Measurements from ENCODE around the gene GMNN.
"Not testable (repeated sequence)": the region's sequence is repeated elsewhere in the genome, so short reads cannot be mapped to it uniquely, and the experiment has no call there.

GMNN gene

DNA sequence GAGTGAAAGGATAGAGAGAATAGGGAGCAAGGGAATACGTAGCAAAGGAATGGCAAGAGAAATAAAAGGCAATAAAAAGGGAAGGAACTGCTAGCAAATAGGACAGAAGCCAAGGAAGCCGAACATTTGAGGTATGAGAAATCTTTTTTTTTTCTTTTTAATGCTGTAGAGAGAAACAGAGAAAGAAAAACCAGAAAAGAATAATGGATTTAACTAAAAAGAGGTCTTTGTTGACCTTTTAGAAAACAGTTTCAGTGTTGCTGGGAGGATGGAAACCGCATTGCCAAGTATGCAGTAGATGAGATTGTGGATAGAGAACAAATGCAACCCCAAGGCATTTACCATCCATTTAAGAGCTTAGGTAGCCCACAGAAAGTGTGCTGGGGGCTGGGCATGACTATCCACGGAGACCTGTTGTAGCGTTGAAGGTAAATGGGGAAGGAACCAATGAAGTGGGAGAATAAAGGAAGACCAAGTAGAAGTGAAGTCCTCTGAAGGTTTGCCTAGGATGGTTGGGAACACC is 32.5 kb upstream of the GMNN start:
- Mint-ChIP-seq H3K27ac (no peak overlapping the region), H3K4me3 (no peak overlapping the region), H3K27me3 (ENCODE audit: low read depth, poor library complexity) (peaks cover 3% of the 10 kb centered on the region), H3K9me3 (no peaks in the 10 kb centered on the region), H3K4me1 (no peaks in the 10 kb centered on the region), H3K36me3 (ENCODE audit: low read depth) (no peaks in the 10 kb centered on the region)
- TF ChIP-seq, protein P1, sequence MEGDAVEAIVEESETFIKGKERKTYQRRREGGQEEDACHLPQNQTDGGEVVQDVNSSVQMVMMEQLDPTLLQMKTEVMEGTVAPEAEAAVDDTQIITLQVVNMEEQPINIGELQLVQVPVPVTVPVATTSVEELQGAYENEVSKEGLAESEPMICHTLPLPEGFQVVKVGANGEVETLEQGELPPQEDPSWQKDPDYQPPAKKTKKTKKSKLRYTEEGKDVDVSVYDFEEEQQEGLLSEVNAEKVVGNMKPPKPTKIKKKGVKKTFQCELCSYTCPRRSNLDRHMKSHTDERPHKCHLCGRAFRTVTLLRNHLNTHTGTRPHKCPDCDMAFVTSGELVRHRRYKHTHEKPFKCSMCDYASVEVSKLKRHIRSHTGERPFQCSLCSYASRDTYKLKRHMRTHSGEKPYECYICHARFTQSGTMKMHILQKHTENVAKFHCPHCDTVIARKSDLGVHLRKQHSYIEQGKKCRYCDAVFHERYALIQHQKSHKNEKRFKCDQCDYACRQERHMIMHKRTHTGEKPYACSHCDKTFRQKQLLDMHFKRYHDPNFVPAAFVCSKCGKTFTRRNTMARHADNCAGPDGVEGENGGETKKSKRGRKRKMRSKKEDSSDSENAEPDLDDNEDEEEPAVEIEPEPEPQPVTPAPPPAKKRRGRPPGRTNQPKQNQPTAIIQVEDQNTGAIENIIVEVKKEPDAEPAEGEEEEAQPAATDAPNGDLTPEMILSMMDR (IDR thresholded peaks at IDR 0.05): no peak
- no peak for DNase-seq

DNA sequence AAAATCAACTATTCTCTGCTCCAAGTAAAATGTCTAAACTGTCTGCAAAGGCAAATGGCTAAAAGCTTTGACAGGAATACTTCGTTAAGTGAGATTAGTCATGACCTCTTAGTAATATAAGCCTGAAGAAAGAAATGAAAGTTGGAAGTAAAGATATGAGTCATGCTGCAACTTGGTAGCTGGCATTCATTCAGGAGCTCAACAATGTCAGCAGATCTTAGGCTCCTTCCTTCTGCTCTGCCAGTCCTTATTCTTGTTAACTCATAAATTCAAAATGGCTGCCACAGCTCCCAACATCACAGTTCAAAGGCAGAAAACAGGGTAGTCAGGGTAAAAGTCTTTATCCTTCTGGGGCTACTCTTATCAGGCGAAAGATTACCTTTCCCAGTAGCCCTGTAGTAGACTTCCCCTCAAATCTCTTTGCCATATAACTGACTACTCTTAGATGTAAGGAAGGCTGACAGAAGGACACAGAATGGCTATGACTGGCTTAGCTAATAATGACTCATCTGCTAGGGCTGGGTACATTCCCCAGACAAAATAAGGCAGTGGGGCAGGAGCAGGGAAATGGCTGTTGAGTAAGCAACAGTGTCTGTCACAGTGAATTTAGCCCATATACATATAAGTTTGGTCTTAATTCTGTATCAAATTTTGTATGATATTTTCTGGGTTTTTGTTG is 31.3 kb upstream of the GMNN start:
- TF ChIP-seq, protein P1 (IDR thresholded peaks at IDR 0.05): no peak
- no peak overlapping the region for H3K4me3 Mint-ChIP-seq
- no peak overlapping the region for H3K27ac Mint-ChIP-seq
- no peaks in the 10 kb centered on the region for H3K36me3 Mint-ChIP-seq (ENCODE audit: low read depth)
- no peaks in the 10 kb centered on the region for H3K4me1 Mint-ChIP-seq
- DNase-seq: no peak
- H3K27me3 Mint-ChIP-seq (ENCODE audit: low read depth, poor library complexity): peaks cover 3% of the 10 kb centered on the region
- no peaks in the 10 kb centered on the region for H3K9me3 Mint-ChIP-seq

DNA sequence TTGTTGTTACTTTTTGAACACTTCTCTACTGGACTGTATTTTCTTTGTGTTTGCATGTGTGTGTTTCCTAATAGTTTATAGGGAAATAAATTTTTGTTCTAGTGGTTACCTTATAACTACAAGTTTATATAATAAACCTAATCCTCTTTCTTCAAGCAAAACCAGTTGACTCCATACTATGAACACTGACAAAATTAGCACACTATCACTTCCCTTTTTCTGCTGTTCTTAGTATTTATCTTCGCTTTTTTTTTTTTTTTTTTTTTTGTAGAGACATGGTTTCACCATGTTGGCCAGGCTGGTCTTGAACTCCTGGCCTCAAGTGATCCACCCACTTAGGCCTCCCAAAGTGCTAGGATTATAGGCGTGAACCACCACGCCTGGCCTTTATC is 30.8 kb upstream of the GMNN start:
- Mint-ChIP-seq H3K9me3 (no peaks in the 10 kb centered on the region), H3K4me3 (no peak overlapping the region), H3K27me3 (ENCODE audit: low read depth, poor library complexity) (peaks cover 3% of the 10 kb centered on the region), H3K36me3 (ENCODE audit: low read depth) (no peaks in the 10 kb centered on the region), H3K4me1 (no peaks in the 10 kb centered on the region), H3K27ac (no peak overlapping the region)
- TF ChIP-seq, protein P1 (IDR thresholded peaks at IDR 0.05): no peak
- no peak for DNase-seq

DNA sequence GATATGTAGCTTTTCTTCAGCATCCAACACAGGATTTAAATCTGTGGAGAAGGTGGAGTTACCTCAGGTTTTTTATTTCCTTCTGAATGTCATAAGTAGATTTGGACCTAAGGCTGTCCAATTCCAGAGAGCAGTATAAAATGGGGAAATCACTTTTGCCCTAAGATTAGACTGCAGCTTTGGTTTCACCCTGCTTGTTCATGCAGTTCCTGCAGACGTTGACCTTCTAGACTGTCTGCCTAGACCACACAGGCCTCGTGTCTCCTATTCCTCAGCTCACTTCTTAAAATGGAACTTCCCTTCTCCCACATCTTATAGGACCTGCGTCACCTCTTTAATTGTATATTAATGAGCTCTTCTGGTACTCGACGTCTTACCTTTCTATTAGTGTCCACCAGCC is 29.8 kb upstream of the GMNN start:
- Mint-ChIP-seq H3K36me3 (ENCODE audit: low read depth) (no peaks in the 10 kb centered on the region), H3K4me1 (no peaks in the 10 kb centered on the region), H3K27ac (no peak overlapping the region), H3K4me3 (no peak overlapping the region), H3K27me3 (ENCODE audit: low read depth, poor library complexity) (peaks cover 3% of the 10 kb centered on the region), H3K9me3 (no peaks in the 10 kb centered on the region)
- DNase-seq: no peak
- TF ChIP-seq, protein P1 (IDR thresholded peaks at IDR 0.05): no peak

DNA sequence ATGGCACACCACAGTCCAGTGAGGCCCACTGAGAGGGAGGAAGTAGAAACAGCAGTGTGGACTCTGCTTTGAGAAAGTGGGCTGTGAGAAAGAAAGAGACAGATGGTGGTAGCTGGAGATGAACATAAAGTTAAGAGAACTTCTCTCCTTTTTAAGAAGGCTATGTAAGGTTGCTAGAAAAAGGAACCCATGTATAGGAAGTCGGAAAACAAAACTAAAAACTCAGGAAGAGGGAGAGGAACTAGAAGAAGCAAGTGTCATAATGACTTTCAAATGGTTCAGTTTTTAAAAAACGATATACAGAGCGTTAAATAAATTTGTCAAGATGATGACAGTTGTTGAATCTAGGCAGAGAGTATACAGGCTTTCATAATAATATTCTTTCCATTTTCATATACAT is 25.4 kb upstream of the GMNN start:
- no peak for DNase-seq
- TF ChIP-seq, protein P1 (IDR thresholded peaks at IDR 0.05): no peak
- no peaks in the 10 kb centered on the region for H3K36me3 Mint-ChIP-seq (ENCODE audit: low read depth)
- peaks cover 9% of the 10 kb centered on the region for H3K9me3 Mint-ChIP-seq
- H3K4me3 Mint-ChIP-seq: no peak overlapping the region
- H3K27ac Mint-ChIP-seq: no peak overlapping the region
- H3K27me3 Mint-ChIP-seq (ENCODE audit: low read depth, poor library complexity): peaks cover 13% of the 10 kb centered on the region
- no peaks in the 10 kb centered on the region for H3K4me1 Mint-ChIP-seq

DNA sequence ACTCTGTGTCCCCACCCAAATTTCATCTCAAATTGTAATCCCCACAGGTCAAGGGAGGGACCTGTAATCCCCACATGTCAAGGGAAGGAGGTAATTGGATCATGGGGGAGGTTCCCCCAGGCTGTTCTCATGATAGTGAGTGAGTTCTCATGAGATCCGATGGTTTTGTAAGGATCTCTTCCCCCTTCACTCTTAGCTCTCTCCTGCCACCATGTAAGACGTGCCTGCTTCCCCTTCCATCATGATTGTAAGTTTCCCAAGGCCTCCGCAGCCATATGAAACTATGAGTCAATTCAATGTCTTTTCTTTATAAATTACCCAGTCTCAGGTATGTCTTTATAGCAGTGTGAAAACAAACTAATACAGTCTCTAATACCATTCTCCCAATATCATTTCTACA is 23.9 kb upstream of the GMNN start:
- H3K36me3 Mint-ChIP-seq (ENCODE audit: low read depth); H3K27me3 Mint-ChIP-seq (ENCODE audit: low read depth, poor library complexity); DNase-seq; H3K27ac Mint-ChIP-seq; H3K4me3 Mint-ChIP-seq; H3K4me1 Mint-ChIP-seq: not testable (repeated sequence)
- H3K9me3 Mint-ChIP-seq: peaks cover 11% of the 10 kb centered on the region
